ENCODE results near the gene KCND3. TPM values are rescaled to one million over a fixed set of nuclear protein-coding genes. Genes with fewer than 3 reads are reported as not detected.

KCND3 gene
- total RNA-seq, 1 donor from 2014 or later: 0.86 TPM

GRCh38 chr1:111882986-111883560 lies 106.4 kb downstream of the KCND3 start:
- H3K27me3 Mint-ChIP-seq (ENCODE audit: low read depth): peaks cover 19% of the 10 kb centered on the region
- no peak for TF ChIP-seq CTCF (conservative IDR thresholded peaks at IDR 0.05)
- no peak overlapping the region for H3K27ac Mint-ChIP-seq (ENCODE audit: unreplicated experiment)
- DNase-seq (ENCODE audit: low read depth, low spot score): no peak
- H3K9me3 Mint-ChIP-seq: no peaks in the 10 kb centered on the region
- peaks cover 38% of the 10 kb centered on the region for H3K4me1 Mint-ChIP-seq
- no peak overlapping the region for H3K4me3 Mint-ChIP-seq
- no peaks in the 10 kb centered on the region for H3K36me3 Mint-ChIP-seq (ENCODE audit: low read depth)

GRCh38 chr1:111882559-111882958 lies 106.9 kb downstream of the KCND3 start:
- Mint-ChIP-seq H3K4me3 (no peak overlapping the region), H3K27me3 (ENCODE audit: low read depth) (peaks cover 15% of the 10 kb centered on the region), H3K27ac (ENCODE audit: unreplicated experiment) (no peak overlapping the region), H3K36me3 (ENCODE audit: low read depth) (no peaks in the 10 kb centered on the region), H3K9me3 (no peaks in the 10 kb centered on the region), H3K4me1 (peaks cover 38% of the 10 kb centered on the region)
- TF ChIP-seq CTCF (conservative IDR thresholded peaks at IDR 0.05): no peak
- no peak for DNase-seq (ENCODE audit: low read depth, low spot score)

- Mint-ChIP-seq H3K27ac (ENCODE audit: unreplicated experiment) (no peak overlapping the region), H3K9me3 (no peaks in the 10 kb centered on the region), H3K36me3 (ENCODE audit: low read depth) (no peaks in the 10 kb centered on the region), H3K4me3 (no peak overlapping the region), H3K4me1 (peaks cover 29% of the 10 kb centered on the region), H3K27me3 (ENCODE audit: low read depth) (peaks cover 10% of the 10 kb centered on the region)
- TF ChIP-seq CTCF (conservative IDR thresholded peaks at IDR 0.05): no peak
- DNase-seq (ENCODE audit: low read depth, low spot score): no peak
Observed at GRCh38 chr1:111880881-111881837, 108.3 kb downstream of the KCND3 start.

- Mint-ChIP-seq H3K27ac (ENCODE audit: unreplicated experiment) (no peak overlapping the region), H3K9me3 (no peaks in the 10 kb centered on the region), H3K36me3 (ENCODE audit: low read depth) (no peaks in the 10 kb centered on the region), H3K4me1 (peaks cover 27% of the 10 kb centered on the region), H3K27me3 (ENCODE audit: low read depth) (peaks cover 20% of the 10 kb centered on the region), H3K4me3 (no peak overlapping the region)
- no peak for DNase-seq (ENCODE audit: low read depth, low spot score)
- no peak for TF ChIP-seq CTCF (conservative IDR thresholded peaks at IDR 0.05)
Observed at GRCh38 chr1:111879081-111879480, 110.4 kb downstream of the KCND3 start.

- no peak for TF ChIP-seq CTCF (conservative IDR thresholded peaks at IDR 0.05)
- Mint-ChIP-seq H3K4me3 (no peak overlapping the region), H3K27ac (ENCODE audit: unreplicated experiment) (no peak overlapping the region), H3K27me3 (ENCODE audit: low read depth) (peaks cover 18% of the 10 kb centered on the region), H3K9me3 (no peaks in the 10 kb centered on the region), H3K36me3 (ENCODE audit: low read depth) (no peaks in the 10 kb centered on the region), H3K4me1 (peaks cover 27% of the 10 kb centered on the region)
- DNase-seq (ENCODE audit: low read depth, low spot score): no peak
Observed at GRCh38 chr1:111878649-111879048, 110.8 kb downstream of the KCND3 start.
